ENCODE data around the gene LACTB. TPM values are rescaled to one million over a fixed set of nuclear protein-coding genes. Genes with fewer than 3 reads are reported as not detected.

The LACTB gene
- polyA plus RNA-seq, 1 donor from 2014 or later = 24.3 TPM

GRCh38 chr15:63146684-63147083 lies 25.0 kb downstream of the LACTB start:
- Histone ChIP-seq H3F3A (ENCODE audit: insufficient read depth, low read length, poor library complexity, severe bottlenecking) (no peaks in the 10 kb centered on the region), H3K4me2 (ENCODE audit: low read length) (no peak overlapping the region), H2AFZ (ENCODE audit: low read depth, low read length) (no peak overlapping the region), H3K9me3 (ENCODE audit: low read length) (no peaks in the 10 kb centered on the region), H3K27me3 (ENCODE audit: insufficient read depth, low read depth, low read length) (no peaks in the 10 kb centered on the region), H3K4me3 (ENCODE audit: low read length) (no peak overlapping the region), H3K9ac (ENCODE audit: low read length) (no peak overlapping the region), H3K27ac (ENCODE audit: low read length) (no peak overlapping the region), H3K79me2 (replicated peaks; ENCODE audit: insufficient read depth, low read length) (no peaks in the 10 kb centered on the region), H4K20me1 (ENCODE audit: insufficient read depth) (no peaks in the 10 kb centered on the region), H3K9me2 (ENCODE audit: insufficient read depth, low read length) (no peaks in the 10 kb centered on the region), H3K36me3 (ENCODE audit: insufficient read depth, low read length) (peaks cover 6% of the 10 kb centered on the region)
- TF ChIP-seq EP300 (conservative IDR thresholded peaks at IDR 0.05; ENCODE audit: poor library complexity, severe bottlenecking) (no peak), TAF1 (IDR thresholded peaks at IDR 0.05; ENCODE audit: low read depth) (no peak), REST (IDR thresholded peaks at IDR 0.05; ENCODE audit: borderline replicate concordance) (no peak), SMC3 (conservative IDR thresholded peaks at IDR 0.05; ENCODE audit: poor library complexity) (no peak), RAD21 (conservative IDR thresholded peaks at IDR 0.05) (no peak), MXI1 (conservative IDR thresholded peaks at IDR 0.05; ENCODE audit: poor library complexity, severe bottlenecking) (no peak), POLR2AphosphoS5 (IDR thresholded peaks at IDR 0.05) (no peak), EZH2 (IDR thresholded peaks at IDR 0.05; ENCODE audit: borderline replicate concordance, insufficient read depth, low read length, poor library complexity, severe bottlenecking) (no peak)
- TF ChIP-seq, protein P1, sequence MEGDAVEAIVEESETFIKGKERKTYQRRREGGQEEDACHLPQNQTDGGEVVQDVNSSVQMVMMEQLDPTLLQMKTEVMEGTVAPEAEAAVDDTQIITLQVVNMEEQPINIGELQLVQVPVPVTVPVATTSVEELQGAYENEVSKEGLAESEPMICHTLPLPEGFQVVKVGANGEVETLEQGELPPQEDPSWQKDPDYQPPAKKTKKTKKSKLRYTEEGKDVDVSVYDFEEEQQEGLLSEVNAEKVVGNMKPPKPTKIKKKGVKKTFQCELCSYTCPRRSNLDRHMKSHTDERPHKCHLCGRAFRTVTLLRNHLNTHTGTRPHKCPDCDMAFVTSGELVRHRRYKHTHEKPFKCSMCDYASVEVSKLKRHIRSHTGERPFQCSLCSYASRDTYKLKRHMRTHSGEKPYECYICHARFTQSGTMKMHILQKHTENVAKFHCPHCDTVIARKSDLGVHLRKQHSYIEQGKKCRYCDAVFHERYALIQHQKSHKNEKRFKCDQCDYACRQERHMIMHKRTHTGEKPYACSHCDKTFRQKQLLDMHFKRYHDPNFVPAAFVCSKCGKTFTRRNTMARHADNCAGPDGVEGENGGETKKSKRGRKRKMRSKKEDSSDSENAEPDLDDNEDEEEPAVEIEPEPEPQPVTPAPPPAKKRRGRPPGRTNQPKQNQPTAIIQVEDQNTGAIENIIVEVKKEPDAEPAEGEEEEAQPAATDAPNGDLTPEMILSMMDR (IDR thresholded peaks at IDR 0.05; ENCODE audit: poor library complexity, severe bottlenecking) = no peak

GRCh38 chr15:63151665-63152064 lies 30.0 kb downstream of the LACTB start:
- TF ChIP-seq SMC3 (conservative IDR thresholded peaks at IDR 0.05; ENCODE audit: poor library complexity) (no peak), REST (IDR thresholded peaks at IDR 0.05; ENCODE audit: borderline replicate concordance) (no peak), TAF1 (IDR thresholded peaks at IDR 0.05; ENCODE audit: low read depth) (no peak), EZH2 (IDR thresholded peaks at IDR 0.05; ENCODE audit: borderline replicate concordance, insufficient read depth, low read length, poor library complexity, severe bottlenecking) (no peak), EP300 (conservative IDR thresholded peaks at IDR 0.05; ENCODE audit: poor library complexity, severe bottlenecking) (no peak), POLR2AphosphoS5 (IDR thresholded peaks at IDR 0.05) (no peak), MXI1 (conservative IDR thresholded peaks at IDR 0.05; ENCODE audit: poor library complexity, severe bottlenecking) (no peak), RAD21 (conservative IDR thresholded peaks at IDR 0.05) (no peak)
- TF ChIP-seq, protein P1 (IDR thresholded peaks at IDR 0.05; ENCODE audit: poor library complexity, severe bottlenecking) = no peak
- no peak overlapping the region for H3K4me2 ChIP-seq (ENCODE audit: low read length)
- H3K9me2 ChIP-seq (ENCODE audit: insufficient read depth, low read length) = no peaks in the 10 kb centered on the region
- no peaks in the 10 kb centered on the region for H3K9me3 ChIP-seq (ENCODE audit: low read length)
- no peaks in the 10 kb centered on the region for H3F3A ChIP-seq (ENCODE audit: insufficient read depth, low read length, poor library complexity, severe bottlenecking)
- H4K20me1 ChIP-seq (ENCODE audit: insufficient read depth) = no peaks in the 10 kb centered on the region
- H3K9ac ChIP-seq (ENCODE audit: low read length) = no peak overlapping the region
- no peaks in the 10 kb centered on the region for H3K27me3 ChIP-seq (ENCODE audit: insufficient read depth, low read depth, low read length)
- no peak overlapping the region for H2AFZ ChIP-seq (ENCODE audit: low read depth, low read length)
- no peak overlapping the region for H3K27ac ChIP-seq (ENCODE audit: low read length)
- no peaks in the 10 kb centered on the region for H3K36me3 ChIP-seq (ENCODE audit: insufficient read depth, low read length)
- no peak overlapping the region for H3K4me3 ChIP-seq (ENCODE audit: low read length)
- peaks cover 29% of the 10 kb centered on the region for H3K79me2 ChIP-seq (replicated peaks; ENCODE audit: insufficient read depth, low read length)
